ENCODE measurements around the gene PRDM7. TPM values are rescaled to one million over a fixed set of nuclear protein-coding genes. Genes with fewer than 3 reads are reported as not detected.
A peak's percentile ranks its signal among the peaks of the same experiment; 100 is the strongest.

PRDM7 gene
- total and polyA plus RNA-seq, 2 of the 8 experiments (the other 6 are each of a cell fraction or from before 2014, with no cell fraction given): 0.02 TPM; not detected in 1

DNA sequence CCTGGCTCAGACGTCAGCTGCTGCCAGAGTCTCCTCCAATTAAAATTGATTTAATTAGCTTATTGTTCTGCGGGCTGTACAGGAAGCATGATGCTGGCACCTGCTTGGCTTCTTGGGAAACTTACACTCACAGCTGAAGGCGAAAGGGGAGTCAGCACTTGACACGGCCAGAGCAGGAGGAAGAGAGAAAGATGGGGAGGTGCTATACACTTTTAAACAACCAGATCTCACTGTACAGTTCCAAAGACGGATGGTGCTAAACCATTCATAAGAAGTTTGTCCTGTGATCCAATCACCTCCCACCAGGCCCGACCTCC is 1.4 kb upstream of the PRDM7 start:
- Histone ChIP-seq H3K4ac (replicated peaks; ENCODE audit: insufficient read length, low read depth, low read length) (no peak overlapping the region), H2BK15ac (ENCODE audit: low read length) (no peak overlapping the region), H3K27ac (ENCODE audit: low read depth, low read length) (no peak overlapping the region), H2AFZ (ENCODE audit: low read length) (no peak overlapping the region), H3K23ac (ENCODE audit: insufficient read length) (no peak overlapping the region), H3K4me2 (ENCODE audit: insufficient read depth in 1 of 2, low read depth in 2 of 2, low read length in 2 of 2) (peak overlapping the region in 1 of 2 experiments; percentile 57; a peak in 1 of 4 replicates), H3K79me1 (ENCODE audit: low read depth, low read length) (no peaks in the 10 kb centered on the region), H3K79me2 (ENCODE audit: control insufficient read depth in 1 of 2, insufficient read depth in 2 of 2, low read length in 2 of 2) (no peaks in the 10 kb centered on the region), H3K56ac (replicated peaks; ENCODE audit: insufficient read length, low read depth, low read length) (no peak overlapping the region), H3K27me3 (replicated peaks in 1 of 4; ENCODE audit: control insufficient read depth in 3 of 4, extremely low read depth in 1 of 4, insufficient read depth in 3 of 4, low read length in 3 of 4) (peaks cover 0 to 14% (median 10%) of the 10 kb centered on the region in 4 experiments; a peak in 4 of 7 replicates), H2BK12ac (ENCODE audit: low read depth, low read length) (no peak overlapping the region), H2BK120ac (replicated peaks; ENCODE audit: low read depth, low read length) (no peak overlapping the region), H3K36me3 (ENCODE audit: control insufficient read depth in 2 of 4, insufficient read depth in 4 of 4, low read length in 3 of 4) (no peaks in the 10 kb centered on the region), H4K5ac (ENCODE audit: insufficient read length, low read depth, low read length) (no peak overlapping the region), H2AK5ac (ENCODE audit: low read depth, low read length) (no peak overlapping the region), H2BK5ac (ENCODE audit: low read depth, low read length) (no peak overlapping the region), H2BK20ac (ENCODE audit: low read length) (no peak overlapping the region), H3K9ac (replicated peaks in 1 of 4; ENCODE audit: extremely low read depth in 1 of 4, low read depth in 3 of 4, low read length in 3 of 4) (no peak overlapping the region), H3K18ac (ENCODE audit: extremely low read depth, low read length) (no peak overlapping the region), H4K91ac (replicated peaks; ENCODE audit: insufficient read length, low read length) (no peak overlapping the region), H3K14ac (ENCODE audit: insufficient read length) (no peak overlapping the region), H3K9me3 (ENCODE audit: insufficient read depth in 2 of 2, low read depth in 1 of 2, low read length in 1 of 2) (peaks cover 6 to 12% of the 10 kb centered on the region in 2 experiments; a peak in 3 of 4 replicates), H4K20me1 (replicated peaks in 1 of 2; ENCODE audit: control insufficient read depth in 1 of 2, insufficient read depth in 2 of 2, low read length in 2 of 2) (no peaks in the 10 kb centered on the region), H3K4me3 (ENCODE audit: extremely low read depth in 1 of 4, insufficient read depth in 2 of 4, low read depth in 3 of 4, low read length in 4 of 4) (no peak overlapping the region), H4K8ac (ENCODE audit: extremely low read depth, insufficient read depth, low read length) (no peak overlapping the region), H3K23me2 (ENCODE audit: low read depth, low read length) (no peaks in the 10 kb centered on the region), H3K4me1 (replicated peaks in 1 of 4; ENCODE audit: control insufficient read depth in 3 of 4, insufficient read depth in 4 of 4, low read length in 3 of 4) (peaks cover 0 to 6% (median under 1%) of the 10 kb centered on the region in 4 experiments; a peak in 2 of 7 replicates)
- WGBS, 2 experiments (ENCODE audit: extremely low coverage in 1 of 2, insufficient coverage in 1 of 2, insufficient read length in 1 of 2, insufficient replicate concordance in 2 of 2, low coverage in 1 of 2, low lambda C conversion rate in 2 of 2, missing lambda C conversion rate in 1 of 2): 86% methylated on average over 6 of the region's 6 CpGs; no CpG with 5 or more reads in 1 of the 2 experiments
- CTCF ChIA-PET (ENCODE audit: partially characterized antibody): interaction anchor here (0.8 kb wide), 1 partner anchor 14 kb away, joined by 3 read pairs; no protein-coding TSS in a partner anchor
- POLR2A ChIA-PET (ENCODE audit: partially characterized antibody): no interaction called here
- no peak for FAIRE-seq
- no peak for DNase-seq (ENCODE audit: low read depth in 1 of 2, low spot score in 2 of 2)
- TF ChIP-seq RFX5 (IDR thresholded peaks at IDR 0.05; ENCODE audit: borderline replicate concordance, low read depth, low read length): no peak
- no peak for TF ChIP-seq MAFK (IDR thresholded peaks at IDR 0.05; ENCODE audit: low read depth, low read length)
- no peak for TF ChIP-seq SIN3A (conservative IDR thresholded peaks at IDR 0.05 in 1 of 2, IDR thresholded peaks at IDR 0.05 in 1 of 2; ENCODE audit: low read depth in 1 of 2, low read length in 2 of 2)
- TF ChIP-seq EGR1 (IDR thresholded peaks at IDR 0.05; ENCODE audit: borderline replicate concordance, low read depth, low read length): no peak
- no peak for TF ChIP-seq BACH1 (IDR thresholded peaks at IDR 0.05; ENCODE audit: low read length)
- TF ChIP-seq BRCA1 (IDR thresholded peaks at IDR 0.05; ENCODE audit: low read depth, low read length): no peak
- TF ChIP-seq SP1 (IDR thresholded peaks at IDR 0.05; ENCODE audit: low read depth, low read length): no peak
- TF ChIP-seq CBX5 (IDR thresholded peaks at IDR 0.05; ENCODE audit: low read depth, low read length): no peak
- TF ChIP-seq E2F6 (IDR thresholded peaks at IDR 0.05): no peak
- TF ChIP-seq EP300 (IDR thresholded peaks at IDR 0.05; ENCODE audit: borderline replicate concordance in 1 of 2, low read depth in 2 of 2, low read length in 2 of 2): no peak
- no peak for TF ChIP-seq CHD2 (IDR thresholded peaks at IDR 0.05; ENCODE audit: low read length)
- no peak for TF ChIP-seq HDAC2 (IDR thresholded peaks at IDR 0.05; ENCODE audit: borderline replicate concordance in 1 of 2, low read depth in 2 of 2, low read length in 2 of 2)
- TF ChIP-seq TEAD4 (IDR thresholded peaks at IDR 0.05; ENCODE audit: low read depth, low read length): no peak
- TF ChIP-seq KDM1A (IDR thresholded peaks at IDR 0.05; ENCODE audit: borderline replicate concordance, low read length): no peak

Measured in H1 (cell line).